Measurements from ENCODE around the gene MPHOSPH9.

DNA sequence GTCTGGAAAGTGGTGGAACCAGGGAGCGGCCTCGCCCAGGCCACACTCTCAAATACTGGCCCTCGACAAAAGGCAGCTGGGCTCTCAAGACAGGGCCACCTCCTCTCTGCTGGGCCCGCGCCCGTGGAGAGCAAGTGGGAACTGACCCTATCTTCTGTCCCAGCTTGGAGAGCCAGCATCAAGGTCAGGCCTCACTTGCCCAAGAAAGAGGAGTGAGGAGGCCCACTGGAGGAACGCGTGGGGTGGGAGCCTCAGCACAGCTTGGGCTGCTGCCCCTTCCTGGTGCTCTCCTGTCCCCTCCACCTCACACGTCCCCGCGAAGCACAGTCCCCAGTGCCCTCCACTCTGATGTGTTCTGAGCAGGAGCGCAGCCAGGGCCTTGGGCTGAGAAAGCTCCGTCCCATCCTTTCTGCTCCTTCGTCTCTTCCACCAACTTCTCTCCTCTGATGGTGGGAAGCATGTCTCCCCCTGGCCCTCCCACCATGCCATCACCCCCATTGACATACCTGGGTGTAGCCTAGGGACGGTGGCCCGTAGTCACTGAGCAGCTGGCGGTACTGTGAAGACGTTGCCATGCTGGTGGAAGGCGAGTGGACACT is 33.8 kb upstream of the MPHOSPH9 start:
- TF ChIP-seq, protein P1, sequence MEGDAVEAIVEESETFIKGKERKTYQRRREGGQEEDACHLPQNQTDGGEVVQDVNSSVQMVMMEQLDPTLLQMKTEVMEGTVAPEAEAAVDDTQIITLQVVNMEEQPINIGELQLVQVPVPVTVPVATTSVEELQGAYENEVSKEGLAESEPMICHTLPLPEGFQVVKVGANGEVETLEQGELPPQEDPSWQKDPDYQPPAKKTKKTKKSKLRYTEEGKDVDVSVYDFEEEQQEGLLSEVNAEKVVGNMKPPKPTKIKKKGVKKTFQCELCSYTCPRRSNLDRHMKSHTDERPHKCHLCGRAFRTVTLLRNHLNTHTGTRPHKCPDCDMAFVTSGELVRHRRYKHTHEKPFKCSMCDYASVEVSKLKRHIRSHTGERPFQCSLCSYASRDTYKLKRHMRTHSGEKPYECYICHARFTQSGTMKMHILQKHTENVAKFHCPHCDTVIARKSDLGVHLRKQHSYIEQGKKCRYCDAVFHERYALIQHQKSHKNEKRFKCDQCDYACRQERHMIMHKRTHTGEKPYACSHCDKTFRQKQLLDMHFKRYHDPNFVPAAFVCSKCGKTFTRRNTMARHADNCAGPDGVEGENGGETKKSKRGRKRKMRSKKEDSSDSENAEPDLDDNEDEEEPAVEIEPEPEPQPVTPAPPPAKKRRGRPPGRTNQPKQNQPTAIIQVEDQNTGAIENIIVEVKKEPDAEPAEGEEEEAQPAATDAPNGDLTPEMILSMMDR (IDR thresholded peaks at IDR 0.05), result no peak
- TF ChIP-seq POLR2A (IDR thresholded peaks at IDR 0.05), result no peak
